Endothelial cell of umbilical vein (primary cell): Measurements from ENCODE around the gene SAFB. TPM values are rescaled to one million over a fixed set of nuclear protein-coding genes. Genes with fewer than 3 reads are reported as not detected.
"Not testable (repeated sequence)": the region's sequence is repeated elsewhere in the genome, so short reads cannot be mapped to it uniquely, and the experiment has no call there.

ENCODE experiments used
- BruUV-seq: library from RNA; stranded (reverse); fragments of 400-500 nt; replicated peaks from 2 replicates; lab custom pipeline; 2021; lab: Mats Ljungman, UMichigan
- CTCF ChIA-PET: fragments of 300-600, 350-600 bp; sonication (Branson Sonifier 250); formaldehyde crosslinking; loops from one replicate; lab custom pipeline; 2021; ENCODE audit warnings: antibody characterized with exemption, inconsistent platforms; lab: Charles Lee
- POLR2A ChIA-PET: fragments of 300-600, 350-600 bp; sonication (Branson Sonifier 250); formaldehyde crosslinking; loops from one replicate; lab custom pipeline; 2021; ENCODE audit warnings: antibody characterized with exemption, inconsistent platforms; lab: Charles Lee
- DNase-seq: peaks from one replicate; pipeline ENCODE4 v3.0.0-alpha.2; 2011; ENCODE audit warnings: low read depth, low spot score
- FAIRE-seq: peaks from 2 replicates; lab custom pipeline; 2011; peaks lifted over from hg19 to GRCh38; lab: Jason Lieb, UNC
- H2AFZ ChIP-seq: 2 replicates; pipeline ENCODE4 v1.6.0; 2012; ENCODE audit warnings: low read depth, low read length, control low read depth, inconsistent platforms
- H3K27ac ChIP-seq: 2 replicates; pipeline ENCODE4 v1.5.1; 2011; ENCODE audit warnings: low read depth, mild to moderate bottlenecking, control low read depth, low read length, moderate library complexity; ENCODE audit not compliant: insufficient read depth
- H3K27me3 ChIP-seq, 2 experiments: 2 replicates each; pipeline versions ENCODE4 v1.6.0 to v1.6.1; 2011; ENCODE audit warnings: low read length in 2 of 2, mixed read lengths in 1 of 2; ENCODE audit not compliant: control insufficient read depth in 2 of 2, insufficient read depth in 2 of 2
- H3K36me3 ChIP-seq, 2 experiments: 2 replicates in 1 of 2; 3 replicates in 1 of 2; pipeline ENCODE4 v1.5.1; 2011; ENCODE audit warnings: low read length in 2 of 2, mild to moderate bottlenecking in 1 of 2, moderate library complexity in 1 of 2; ENCODE audit not compliant: control insufficient read depth in 2 of 2, insufficient read depth in 2 of 2; ENCODE audit errors: extremely low read depth in 1 of 2
- H3K4me1 ChIP-seq: 3 replicates; pipeline ENCODE4 v1.5.1; 2011; ENCODE audit warnings: mild to moderate bottlenecking, low read length; ENCODE audit not compliant: control insufficient read depth, insufficient read depth; ENCODE audit errors: extremely low read depth
- H3K4me2 ChIP-seq: 2 replicates; pipeline ENCODE4 v1.6.1; 2011; ENCODE audit warnings: low read length, control low read depth, mixed read lengths; ENCODE audit not compliant: insufficient read depth
- H3K4me3 ChIP-seq, 3 experiments: fragments of 200-600 bp in 1 of 3; sonication (generic), shearing (Covaris generic) in 1 of 3; replicated peaks in 1 of 3; 2 replicates each; pipeline ENCODE4 v1.5.1; 2011 to 2016; ENCODE audit warnings: control low read depth in 3 of 3, low read length in 3 of 3, mild to moderate bottlenecking in 2 of 3, inconsistent platforms in 1 of 3, low read depth in 1 of 3, moderate library complexity in 1 of 3; ENCODE audit not compliant: insufficient read depth in 1 of 3
- H3K79me2 ChIP-seq: 2 replicates; pipeline ENCODE4 v1.6.0; 2012; ENCODE audit warnings: low read length, inconsistent platforms; ENCODE audit not compliant: control insufficient read depth, insufficient read depth
- H3K9ac ChIP-seq: replicated peaks from 2 replicates; pipeline ENCODE3; 2011; ENCODE audit warnings: low read length, control low read depth; ENCODE audit not compliant: insufficient read depth; ENCODE audit errors: extremely low read depth
- H3K9me1 ChIP-seq: replicated peaks from 3 replicates; pipeline ENCODE4 v1.6.0; 2011; ENCODE audit warnings: mild to moderate bottlenecking, low read length; ENCODE audit not compliant: control insufficient read depth, insufficient read depth; ENCODE audit errors: extremely low read depth
- H3K9me3 ChIP-seq: replicated peaks from 2 replicates; pipeline ENCODE4 v1.5.1; 2012; ENCODE audit warnings: low read length, inconsistent platforms; ENCODE audit not compliant: control insufficient read depth, insufficient read depth
- H4K20me1 ChIP-seq: replicated peaks from 2 replicates; pipeline ENCODE3; 2011; ENCODE audit warnings: mild to moderate bottlenecking, low read length; ENCODE audit not compliant: control insufficient read depth, insufficient read depth; ENCODE audit errors: extremely low read depth
- CTCF ChIP-seq, 2 donors: IDR thresholded peaks; 1 replicate in 1 of 2; 2 replicates in 1 of 2; pipeline ENCODE4 v1.5.1; 2011; ENCODE audit warnings: low read length in 2 of 2, mild to moderate bottlenecking in 2 of 2, moderate library complexity in 2 of 2, control low read depth in 1 of 2, inconsistent platforms in 1 of 2, low read depth in 1 of 2; ENCODE audit not compliant: insufficient read depth in 1 of 2; ENCODE audit errors: extremely low read depth in 1 of 2
- EZH2 ChIP-seq: IDR thresholded peaks from 2 replicates; pipeline ENCODE4 v1.6.1; 2012; ENCODE audit warnings: borderline replicate concordance, low read depth, mild to moderate bottlenecking, moderate library complexity, low read length, inconsistent platforms; ENCODE audit not compliant: severe bottlenecking
- FOS ChIP-seq: IDR thresholded peaks from 2 replicates; pipeline ENCODE4 v1.6.1; 2011; ENCODE audit warnings: mild to moderate bottlenecking, low read length, moderate library complexity, borderline replicate concordance; ENCODE audit not compliant: insufficient read depth
- GATA2 ChIP-seq: IDR thresholded peaks from 2 replicates; pipeline ENCODE4 v1.7.0; 2011; ENCODE audit warnings: low read depth, mild to moderate bottlenecking, moderate library complexity, mixed read lengths, low read length; ENCODE audit not compliant: insufficient read length, insufficient read depth
- JUN ChIP-seq: IDR thresholded peaks from 2 replicates; pipeline ENCODE4 v1.6.1; 2011; ENCODE audit warnings: borderline replicate concordance, low read depth; ENCODE audit not compliant: insufficient read length, insufficient read depth
- MAX ChIP-seq: IDR thresholded peaks from 2 replicates; pipeline ENCODE4 v1.6.1; 2011; ENCODE audit not compliant: insufficient read depth, insufficient read length
- MYC ChIP-seq: IDR thresholded peaks from one replicate; pipeline ENCODE4 v1.6.1; 2011; ENCODE audit warnings: mild to moderate bottlenecking, low read depth, low read length
- POLR2A ChIP-seq: IDR thresholded peaks from 2 replicates; pipeline ENCODE4 v1.6.1; 2012; ENCODE audit warnings: low read depth, mild to moderate bottlenecking, control low read depth, low read length
- POLR2AphosphoS5 ChIP-seq: IDR thresholded peaks from 2 replicates; pipeline ENCODE4 v1.6.1; 2012; ENCODE audit warnings: low read depth, mild to moderate bottlenecking, control low read depth, low read length, moderate library complexity; ENCODE audit not compliant: insufficient read depth
- dilution Hi-C: fragments of 300-500 bp; cut with MboI; formaldehyde crosslinking; loops from one replicate; pipeline ENCODE4 v1.15.0; 2019; ENCODE audit warnings: low sequenced_read_pairs; ENCODE audit not compliant: extremely low pct_ligation_motif_present
- intact Hi-C: fragments of 100-400 bp; cut with micrococcal nuclease; formaldehyde crosslinking; loops from one replicate; pipeline ENCODE4 v1.10.0; 2022
- polyA plus RNA-seq, 4 experiments: library from polyadenylated mRNA; depleted of rRNA in 3 of 4; stranded (reverse) in 3 of 4; unstranded in 1 of 4; fragments of >200 nt; gene quantifications; 2 replicates each; pipeline versions ENCODE4 v1.2.1 to v1.2.3, GENCODE V29; 2011 to 2012; ENCODE audit warnings: missing spikeins in 1 of 4
- total RNA-seq: library from RNA; stranded (reverse); gene quantifications from 2 replicates; pipeline ENCODE4 v1.2.3, GENCODE V29; 2021

SAFB gene
- total and polyA plus RNA-seq, 2 donors (not counting 3 experiments of a cell fraction or from before 2014, with no cell fraction given), result 44.7 to 109 TPM

- dilution Hi-C loops (no loop called here), intact Hi-C loops (no loop called here)
- Histone ChIP-seq H2AFZ (peak overlapping the region; percentile 92), H3K4me1 (peaks cover 8% of the 10 kb centered on the region), H4K20me1 (no peaks in the 10 kb centered on the region), H3K79me2 (peaks cover 25% of the 10 kb centered on the region), H3K4me2 (no peak overlapping the region), H3K36me3 (peaks cover 8 to 9% of the 10 kb centered on the region in 2 experiments), H3K4me3 (peak overlapping the region in 1 of 3 experiments; percentile 49), H3K27ac (no peak overlapping the region), H3K9me1 (no peaks in the 10 kb centered on the region), H3K9ac (no peak overlapping the region), H3K9me3 (no peaks in the 10 kb centered on the region), H3K27me3 (no peaks in the 10 kb centered on the region)
- CTCF ChIA-PET, result interaction anchor here (0.6 to 1.8 kb wide), 9 partner anchors 8 to 116 kb away, joined by 3 to 11 read pairs (median 4); partner anchors contain the start of genes CATSPERD, LONP1, SAFB and SAFB2
- no peak for FAIRE-seq
- no TSS peak for BruUV-seq
- no peak for DNase-seq
- TF ChIP-seq POLR2A (no peak), MAX (no peak), GATA2 (no peak), POLR2AphosphoS5 (no peak), JUN (no peak), FOS (no peak), MYC (no peak), EZH2 (no peak), CTCF (IDR thresholded peaks at IDR 0.05; ENCODE audit: extremely low read depth in 1 of 2, insufficient read depth in 1 of 2, low read depth in 1 of 2, low read length in 2 of 2) (no peak)
- POLR2A ChIA-PET, result interaction anchor here (0.7 kb wide), 3 partner anchors 8 to 24 kb away, joined by 3 to 5 read pairs (median 5); no protein-coding TSS in a partner anchor
These were observed 64.7 kb downstream of the SAFB start for GRCh38 chr19:5687360-5688198.

- BruUV-seq, dilution Hi-C loops, H3K27me3 ChIP-seq, POLR2A ChIA-PET, H3K9me3 ChIP-seq, H3K27ac ChIP-seq, H3K4me3 ChIP-seq, H3K4me2 ChIP-seq, H3K4me1 ChIP-seq, H2AFZ ChIP-seq, H3K9me1 ChIP-seq, FAIRE-seq, DNase-seq, intact Hi-C loops, H4K20me1 ChIP-seq, H3K9ac ChIP-seq: not testable (repeated sequence)
- CTCF ChIA-PET, result interaction anchor here (1.8 kb wide), 2 partner anchors 23 to 66 kb away, joined by 4 to 10 read pairs; partner anchors contain the start of genes SAFB and SAFB2
- Histone ChIP-seq H3K36me3 (peaks cover 8 to 17% of the 10 kb centered on the region in 2 experiments), H3K79me2 (peaks cover 33% of the 10 kb centered on the region)
These were observed 65.5 kb downstream of the SAFB start for GRCh38 chr19:5688262-5688881.
